NCI-H345 treated with DMSO at 0.1 percent for 48 hours (cell line): ENCODE measurements around the gene MGST3.
"Not testable (repeated sequence)": the region's sequence is repeated elsewhere in the genome, so short reads cannot be mapped to it uniquely, and the experiment has no call there.

Source experiments
- DNase-seq: peaks from one replicate; lab custom pipeline; 2025; ENCODE audit not compliant: unreplicated experiment; lab: John Stamatoyannopoulos, UW

MGST3 gene

DNA sequence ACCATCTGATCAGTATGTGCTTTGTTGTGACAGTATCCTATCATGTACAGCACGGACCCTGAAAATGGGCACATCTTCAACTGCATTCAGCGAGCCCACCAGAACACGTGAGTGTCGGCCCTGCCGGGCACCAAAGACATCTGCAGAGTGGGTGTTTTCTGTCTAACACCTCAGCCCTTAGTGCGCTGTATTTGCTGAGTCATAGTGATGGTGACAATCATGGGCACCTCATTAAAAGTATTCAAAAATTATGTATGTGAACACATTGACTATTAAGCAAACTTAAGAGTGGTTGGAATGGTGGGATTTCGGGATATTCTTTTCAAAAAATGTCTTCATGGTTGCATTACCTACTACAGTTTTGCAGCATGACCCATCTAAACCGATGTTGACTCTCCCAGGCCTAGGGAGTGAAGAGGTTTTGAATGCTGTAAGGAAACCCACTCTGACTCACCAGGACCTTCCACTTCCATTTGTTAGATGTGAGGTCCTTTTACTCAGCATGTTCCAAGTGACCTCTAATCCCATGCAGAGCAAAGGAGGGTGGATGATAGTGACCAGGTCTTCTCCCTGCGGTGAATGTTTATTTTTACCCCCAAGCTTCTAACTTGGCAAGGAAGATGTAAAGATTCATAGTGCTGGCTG is 20.1 kb downstream of the MGST3 start:
- no peak for DNase-seq

DNA sequence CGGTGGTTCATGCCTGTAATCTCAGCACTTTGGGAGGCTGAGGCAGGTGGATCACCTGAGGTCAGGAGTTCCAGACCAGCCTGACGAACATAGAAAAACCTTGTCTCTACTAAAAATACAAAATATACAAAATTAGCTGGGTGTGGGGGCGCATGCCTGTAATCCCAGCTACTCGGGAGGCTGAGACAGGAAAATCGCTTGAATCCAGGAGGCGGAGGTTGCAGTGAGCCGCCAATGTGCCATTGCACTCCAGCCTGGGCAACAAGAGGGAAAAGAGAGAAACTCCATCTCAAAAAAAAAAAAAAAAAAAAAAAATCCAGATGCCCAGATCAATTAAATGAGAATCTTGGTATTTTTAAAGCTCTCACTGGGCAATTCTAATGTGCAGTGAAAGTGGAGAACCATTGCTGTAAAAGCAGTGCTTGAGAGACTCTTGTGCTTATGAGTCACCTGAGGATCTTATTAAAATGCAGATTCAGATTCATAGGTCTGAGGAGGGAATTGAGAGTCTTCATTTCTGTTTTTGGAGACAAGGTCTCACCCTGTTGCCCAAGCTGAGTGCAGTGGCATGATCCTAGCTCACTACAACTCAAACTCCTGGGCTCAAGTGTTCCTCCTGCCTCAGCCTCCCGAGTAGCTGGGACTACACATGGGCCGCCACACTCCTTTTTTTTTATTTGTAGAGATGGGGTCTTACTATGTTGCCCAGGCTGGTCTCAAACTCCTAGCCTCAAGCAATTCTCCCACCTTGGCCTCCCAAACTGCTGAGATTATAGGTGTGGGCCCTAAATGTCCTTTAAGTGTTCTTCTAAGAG is 27.9 kb downstream of the MGST3 start:
- not testable (repeated sequence) for DNase-seq

DNA sequence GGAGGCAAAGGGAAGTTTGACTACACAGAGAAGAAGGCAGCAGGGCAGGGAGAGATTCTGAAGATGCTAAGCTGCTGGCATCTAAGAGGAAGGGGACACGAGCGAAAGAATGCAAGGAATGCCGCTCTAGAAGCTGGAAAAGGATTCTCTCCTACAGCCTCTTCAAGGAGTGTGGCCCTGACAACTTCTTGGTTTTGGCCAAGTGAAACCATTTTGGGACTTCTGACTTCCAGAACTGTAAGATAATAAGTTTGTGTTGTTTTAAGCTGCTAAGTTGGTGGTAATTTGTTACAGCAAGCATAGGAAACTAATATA is 28.5 kb downstream of the MGST3 start:
- no peak for DNase-seq

DNA sequence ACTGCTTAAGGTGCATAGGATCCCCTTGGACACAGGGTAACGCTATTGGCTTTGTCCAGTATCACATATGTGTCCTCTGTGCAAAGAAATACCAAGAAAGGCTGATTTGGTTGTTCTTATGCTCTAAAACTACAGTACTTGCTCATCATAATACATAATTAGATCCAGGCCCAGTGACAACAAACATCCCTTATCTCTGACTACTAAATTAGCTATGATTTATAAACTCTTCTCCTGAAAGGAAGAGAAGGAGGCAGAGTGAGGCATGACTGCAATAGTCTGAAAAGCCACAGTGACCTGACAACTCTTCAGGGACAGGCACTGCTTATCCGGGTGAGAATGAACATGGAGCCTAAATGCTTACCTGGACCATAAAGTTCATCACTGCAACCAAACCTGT is 30.7 kb downstream of the MGST3 start:
- DNase-seq = no peak

DNA sequence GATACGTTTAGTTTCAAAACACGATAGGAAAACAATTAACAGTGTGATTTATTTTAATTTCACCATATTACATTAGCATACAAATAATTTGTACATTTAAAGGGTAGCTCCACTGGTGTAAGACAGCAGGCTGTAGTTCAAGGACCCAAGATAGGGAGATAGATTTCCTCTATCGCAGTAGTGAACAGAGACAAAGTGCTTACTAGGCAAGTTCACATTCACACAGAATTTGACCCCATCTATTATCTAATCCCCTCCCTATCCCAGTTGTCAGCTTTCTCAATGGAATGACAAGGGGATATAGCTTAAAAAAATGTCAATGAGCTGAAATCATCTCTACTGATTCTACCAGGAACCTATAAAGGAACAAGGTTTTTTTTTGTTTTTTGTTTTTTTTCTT is 31.2 kb downstream of the MGST3 start:
- DNase-seq = no peak

DNA sequence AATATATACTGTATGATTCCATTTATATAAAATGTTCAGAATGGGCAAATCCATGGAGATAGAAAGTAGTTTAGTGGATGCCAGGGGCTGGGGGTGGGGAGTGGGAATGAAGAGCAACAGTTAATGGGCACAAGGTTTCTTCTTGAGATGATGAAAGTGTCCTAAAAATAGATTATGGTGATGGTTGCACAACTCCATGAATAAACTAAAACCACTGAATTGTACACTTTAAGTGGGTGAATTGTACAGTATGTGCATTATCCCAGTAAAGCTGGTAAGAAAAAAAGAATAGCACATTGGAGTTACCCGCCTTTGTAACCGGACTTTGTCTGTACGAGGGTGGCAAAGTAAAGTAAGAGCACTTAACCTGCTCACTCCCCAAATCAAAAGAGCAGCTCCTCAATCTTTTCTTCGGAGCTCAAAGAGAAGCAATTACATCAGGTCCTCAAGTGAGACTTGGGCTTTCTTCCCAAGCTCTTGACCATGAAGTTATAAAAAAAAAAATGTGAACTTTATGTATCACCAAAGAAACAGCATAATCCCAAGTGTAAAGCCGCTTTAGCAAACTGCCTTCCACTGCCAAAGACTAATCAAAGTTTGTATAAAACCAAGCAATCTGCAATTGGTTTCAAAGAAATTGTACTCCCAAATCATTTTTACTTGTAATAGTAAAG is 35.3 kb downstream of the MGST3 start:
- DNase-seq = no peak

DNA sequence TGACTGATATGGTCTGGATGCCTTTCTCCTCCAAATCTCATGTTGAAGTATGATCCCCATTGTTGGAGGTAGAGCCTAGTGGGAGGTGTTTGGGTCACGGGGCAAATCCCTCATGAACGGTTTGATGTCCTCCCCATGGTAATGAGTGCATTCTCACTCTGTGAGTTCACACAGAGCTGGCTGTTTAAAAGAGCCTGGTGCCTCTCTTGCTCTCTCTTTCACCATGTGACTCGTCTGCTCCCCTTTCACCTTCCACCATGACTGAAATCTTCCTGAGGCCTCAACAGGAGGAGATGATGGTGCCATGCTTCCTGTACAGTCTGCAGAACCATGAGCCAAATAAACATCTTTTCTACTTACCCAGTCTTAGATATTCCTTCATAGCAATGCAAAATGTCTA is 37.1 kb downstream of the MGST3 start:
- DNase-seq = no peak

DNA sequence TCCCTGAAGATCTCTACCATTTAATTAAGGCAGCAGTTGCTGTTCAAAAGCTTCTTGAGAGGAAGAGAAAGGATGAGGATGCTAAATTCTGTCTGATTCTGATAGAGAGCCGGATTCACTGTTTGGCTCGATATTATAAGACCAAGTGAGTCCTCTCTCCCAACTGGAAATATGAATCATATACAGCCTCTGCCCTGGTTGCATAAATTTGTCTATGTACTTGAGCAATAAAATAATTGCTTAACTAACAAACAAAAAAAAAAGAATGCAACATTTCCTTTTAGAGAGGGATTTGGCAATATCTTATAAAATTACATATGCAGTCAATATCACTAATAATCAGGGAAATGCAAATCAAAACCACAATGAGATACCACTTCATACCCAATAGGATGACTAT is 40.5 kb downstream of the MGST3 start:
- no peak for DNase-seq

GRCh38 chr1:165674599-165674998 is 43.6 kb downstream of the MGST3 start:
- DNase-seq = no peak

DNA sequence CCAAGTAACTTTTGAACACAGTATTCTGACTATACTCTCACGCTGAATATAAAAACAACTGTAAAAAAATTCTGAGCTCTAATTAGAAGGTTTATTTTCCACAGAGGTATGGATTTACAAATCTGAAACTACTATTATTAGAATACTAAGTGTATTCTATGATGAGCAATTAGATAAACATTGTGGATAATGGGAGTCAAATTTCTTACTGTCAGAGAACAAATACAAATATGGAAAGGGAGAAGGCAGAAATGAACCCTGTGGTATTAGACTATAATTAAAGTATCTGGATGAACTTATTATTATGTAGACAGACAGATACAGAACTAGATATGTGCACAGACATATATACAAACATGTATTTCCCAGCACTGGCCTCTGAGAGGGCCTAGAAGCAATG is 44.8 kb downstream of the MGST3 start:
- no peak for DNase-seq

GRCh38 chr1:165678509-165678908 is 47.5 kb downstream of the MGST3 start:
- no peak for DNase-seq

DNA sequence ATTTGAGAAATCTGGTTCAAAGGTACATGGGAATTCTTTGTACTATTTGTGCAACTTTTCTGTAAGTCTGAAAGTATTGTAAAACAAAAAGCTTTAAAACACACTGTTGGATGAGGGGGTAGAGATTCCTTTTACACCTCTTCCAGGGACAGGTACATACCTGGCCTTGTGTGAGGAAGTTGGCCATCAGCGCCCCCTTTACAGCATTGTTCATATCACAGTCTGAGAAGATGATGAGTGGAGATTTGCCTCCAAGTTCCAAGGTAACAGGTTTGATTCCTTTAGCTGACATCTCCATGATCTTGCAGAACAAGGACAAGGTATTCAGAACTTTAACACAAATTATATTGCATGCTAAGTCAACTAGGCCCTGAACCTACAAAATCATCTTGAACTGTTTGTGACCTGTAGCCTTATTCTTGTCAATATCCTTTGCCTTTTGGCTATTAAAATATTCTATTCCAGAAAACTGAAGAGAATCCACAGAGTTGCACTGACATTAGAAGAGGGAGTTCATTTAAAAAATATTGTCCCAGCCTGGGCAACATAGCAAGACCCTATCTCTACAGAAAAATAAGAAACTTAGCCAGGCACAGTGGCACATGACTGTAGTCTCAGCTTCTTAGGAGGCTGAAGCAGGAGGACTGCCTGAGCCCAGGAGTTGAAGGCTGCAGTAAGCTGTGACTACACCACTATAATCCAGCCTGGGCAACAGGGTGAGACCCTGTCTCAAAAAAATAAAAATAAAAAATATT is 48.4 kb downstream of the MGST3 start:
- DNase-seq = no peak

- DNase-seq = no peak
Measured at GRCh38 chr1:165680303-165680702, 49.3 kb downstream of the MGST3 start.

GRCh38 chr1:165680773-165681172 is 49.7 kb downstream of the MGST3 start:
- DNase-seq = not testable (repeated sequence)

DNA sequence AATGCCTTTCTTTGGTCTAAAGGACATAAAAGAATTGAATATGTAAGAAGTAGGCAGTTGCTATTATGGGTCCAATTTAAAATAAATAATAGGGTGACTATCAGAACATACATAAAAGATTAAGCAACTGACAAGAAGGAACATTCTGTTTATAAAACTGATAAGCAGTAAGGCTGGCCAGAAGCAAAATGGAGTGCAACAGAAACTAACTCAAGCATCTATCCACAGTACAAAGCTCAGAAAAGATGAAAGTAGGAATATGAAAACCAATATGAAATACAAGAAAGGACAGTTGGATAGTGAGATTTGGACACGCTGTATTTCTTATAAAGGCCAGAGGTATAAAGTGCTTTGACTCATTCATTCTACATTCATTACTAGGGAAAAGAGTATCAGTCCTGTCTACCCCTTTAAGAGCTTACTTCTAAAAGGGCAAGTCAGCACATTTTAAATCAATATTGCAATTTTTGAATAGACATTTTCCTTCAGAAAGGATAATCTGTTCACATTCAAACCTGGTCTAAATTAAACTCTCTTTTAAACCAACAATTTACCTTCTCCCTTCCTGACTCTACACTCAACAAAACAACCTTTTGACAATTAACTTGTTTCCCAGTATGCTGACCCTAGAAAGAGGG is 52.9 kb downstream of the MGST3 start:
- no peak for DNase-seq

DNA sequence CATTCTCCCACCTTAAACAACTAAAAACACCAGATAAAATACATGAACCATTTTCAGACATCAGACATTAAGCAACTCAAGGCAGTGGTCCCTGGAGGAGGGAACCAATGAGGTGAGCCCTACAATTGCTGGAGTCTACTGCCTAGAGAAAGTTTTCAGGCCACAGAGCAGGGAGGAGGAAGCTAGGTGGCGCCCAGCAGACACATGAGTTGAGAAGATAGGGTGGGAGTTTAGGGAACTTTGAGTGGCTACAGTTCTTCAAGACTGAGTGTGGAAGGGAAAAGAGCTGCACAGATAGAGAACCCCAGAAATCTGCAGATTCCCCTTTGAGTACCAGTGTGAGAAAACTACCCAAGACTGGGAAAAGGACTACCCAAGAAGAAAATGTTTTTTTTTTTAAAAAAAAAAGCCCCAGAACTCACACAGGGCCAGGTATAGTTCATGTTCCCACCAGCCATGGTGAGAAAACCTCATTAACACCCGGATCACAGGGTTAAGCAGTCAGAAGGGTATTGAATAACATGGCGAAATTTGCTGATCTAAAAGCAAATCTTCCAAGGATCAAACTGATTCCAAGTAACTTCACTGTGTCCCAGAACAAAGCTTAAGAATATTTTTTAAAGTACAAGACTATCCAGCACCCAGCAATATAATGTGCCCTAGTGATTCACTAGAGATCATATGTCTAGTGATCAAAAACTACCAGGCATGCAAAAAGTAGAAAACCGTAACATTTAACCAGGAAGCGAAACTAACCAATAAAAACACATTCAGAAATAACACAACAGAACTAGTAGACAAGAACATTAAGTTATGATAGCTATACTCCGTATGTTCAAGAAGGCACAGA is 55.3 kb downstream of the MGST3 start:
- no peak for DNase-seq

GRCh38 chr1:165686971-165687433 is 56.0 kb downstream of the MGST3 start:
- DNase-seq = no peak

GRCh38 chr1:165688046-165688445 is 57.0 kb downstream of the MGST3 start:
- DNase-seq = no peak

- no peak for DNase-seq
Measured at GRCh38 chr1:165695031-165695430, 64.0 kb downstream of the MGST3 start.

DNA sequence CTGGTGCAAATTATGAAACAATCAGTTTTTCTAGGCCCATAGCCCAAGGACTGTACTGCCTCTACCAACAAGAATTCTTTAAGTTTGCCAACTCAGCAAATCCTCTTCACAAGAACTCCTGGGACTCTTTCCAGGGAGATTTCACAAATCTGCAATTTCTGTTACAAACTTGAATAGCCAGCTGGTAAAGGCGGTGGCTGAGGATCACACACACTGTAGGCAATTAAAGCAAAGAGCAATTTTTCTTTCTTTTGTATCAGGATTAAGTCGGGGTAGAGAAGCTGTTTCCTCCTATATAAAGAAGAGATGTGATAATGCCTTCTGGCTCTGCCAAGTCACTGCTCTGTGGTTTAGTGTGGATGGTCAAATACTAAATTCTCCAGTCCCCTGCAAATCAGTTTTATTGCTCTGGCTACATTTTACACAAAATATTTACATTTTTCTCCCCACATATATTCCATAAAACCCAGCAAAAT is 65.6 kb downstream of the MGST3 start:
- DNase-seq = no peak
